Body of pancreas (tissue), 4 donors: ENCODE measurements around the gene NCR3LG1. TPM values are rescaled to one million over a fixed set of nuclear protein-coding genes. Genes with fewer than 3 reads are reported as not detected.

Experiments
- ATAC-seq: fragments of 150-250 bp; one replicate; pipeline ENCODE4 v1.9.1; 2016
- DNase-seq, 4 donors: peaks; one replicate each; pipeline ENCODE4 v3.0.0-alpha.2; 2019
- H3K27ac ChIP-seq, 4 donors: fragments of 200-600 bp; sonication (generic); 1 replicate in 3 of 4; 2 replicates in 1 of 4; pipeline versions ENCODE4 v1.5.1 to v1.6.1; 2016 to 2019; ENCODE audit warnings: mild to moderate bottlenecking in 1 of 4, mixed read lengths in 1 of 4, moderate library complexity in 1 of 4
- H3K27me3 ChIP-seq, 2 donors: fragments of 200-600 bp; sonication (generic); one replicate each; pipeline ENCODE4 v1.6.0; 2016; ENCODE audit warnings: mild to moderate bottlenecking in 1 of 2
- H3K36me3 ChIP-seq, 2 donors: fragments of 200-600 bp; sonication (generic); replicated peaks in 1 of 2; 2 replicates each; pipeline ENCODE4 v1.5.1; 2016; ENCODE audit warnings: low read depth in 2 of 2; ENCODE audit not compliant: insufficient read depth in 1 of 2
- H3K4me1 ChIP-seq: fragments of 200-600 bp; sonication (generic); one replicate; pipeline ENCODE4 v1.6.0; 2016
- H3K4me3 ChIP-seq, 2 donors: fragments of 200-600 bp; sonication (generic); 1 replicate in 1 of 2; 2 replicates in 1 of 2; pipeline ENCODE4 v1.5.1; 2016 to 2019
- H3K9me3 ChIP-seq, 3 donors: fragments of 200-600 bp; sonication (generic); 1 replicate in 2 of 3; 2 replicates in 1 of 3; pipeline ENCODE4 v1.5.1; 2016
- CTCF ChIP-seq, 7 experiments: fragments of 450-650 bp in 4 of 7; fragments of 200-600 bp in 3 of 7; sonication (generic) in 3 of 7; IDR thresholded peaks; one replicate each; pipeline ENCODE4 v1.5.1; 2016 to 2019; ENCODE audit warnings: antibody characterized with exemption in 7 of 7
- POLR2A ChIP-seq, 3 donors: fragments of 450-650 bp; IDR thresholded peaks; one replicate each; pipeline ENCODE4 v1.6.1; 2016; ENCODE audit warnings: antibody characterized with exemption in 3 of 3, mild to moderate bottlenecking in 2 of 3
- WGBS, 2 donors: methylation state at CpG; one replicate each; pipeline ENCODE4 v1.1.5; 2017; 5-methylcytosine and 5-hydroxymethylcytosine counted together
- intact Hi-C: fragments of 100-400 bp; cut with DNase I; formaldehyde crosslinking; loops from one replicate; pipeline ENCODE4 v1.15.1; 2023
- total RNA-seq, 2 donors: library from RNA; depleted of rRNA; stranded (reverse); fragments of >200 nt; gene quantifications; one replicate each; pipeline ENCODE4 v1.1.0, GENCODE V29; 2016

Gene NCR3LG1
- total RNA-seq, 2 donors from 2014 or later = under 0.01 to 2.6 TPM

- peaks cover 17% of the 10 kb centered on the region for H3K4me1 ChIP-seq
- no peaks in the 10 kb centered on the region for H3K36me3 ChIP-seq
- 90 to 92% methylated on average over 2 of the region's 2 CpGs for WGBS, 2 donors
- no peaks in the 10 kb centered on the region for H3K9me3 ChIP-seq
- H3K27ac ChIP-seq = no peak overlapping the region
- intact Hi-C loops = no loop called here
- no peaks in the 10 kb centered on the region for H3K27me3 ChIP-seq
- no peak overlapping the region for H3K4me3 ChIP-seq
- ATAC-seq (no peak), DNase-seq (peak in 1 of 4 donors; percentile 6)
- TF ChIP-seq POLR2A (IDR thresholded peaks at IDR 0.05) = no peak
- TF ChIP-seq CTCF (IDR thresholded peaks at IDR 0.05) = no peak
These were observed 49.7 kb downstream of the NCR3LG1 start for GRCh38 chr11:17401316-17401715.

- H3K27ac ChIP-seq = no peak overlapping the region
- TF ChIP-seq CTCF (IDR thresholded peaks at IDR 0.05) (no peak), POLR2A (IDR thresholded peaks at IDR 0.05) (no peak)
- no peak overlapping the region for H3K4me3 ChIP-seq
- H3K9me3 ChIP-seq = no peaks in the 10 kb centered on the region
- H3K4me1 ChIP-seq = peaks cover 22% of the 10 kb centered on the region
- DNase-seq (peak in 1 of 4 donors; percentile 5), ATAC-seq (no peak)
- 85 to 87% methylated on average over 8 of the region's 8 CpGs for WGBS, 2 donors
- no peaks in the 10 kb centered on the region for H3K27me3 ChIP-seq
- H3K36me3 ChIP-seq = no peaks in the 10 kb centered on the region
- intact Hi-C loops = no loop called here
These were observed 50.2 kb downstream of the NCR3LG1 start for GRCh38 chr11:17401841-17402240.

- TF ChIP-seq POLR2A (IDR thresholded peaks at IDR 0.05) (no peak), CTCF (IDR thresholded peaks at IDR 0.05) (no peak)
- intact Hi-C loops = no loop called here
- Histone ChIP-seq H3K27me3 (no peaks in the 10 kb centered on the region), H3K27ac (no peak overlapping the region), H3K4me1 (peaks cover 26% of the 10 kb centered on the region), H3K9me3 (no peaks in the 10 kb centered on the region), H3K36me3 (no peaks in the 10 kb centered on the region), H3K4me3 (no peak overlapping the region)
- DNase-seq = no peak
- WGBS, 2 donors = 91 to 94% methylated on average over 7 to 8 of the region's 8 CpGs
- no peak for ATAC-seq
These were observed 50.9 kb downstream of the NCR3LG1 start for GRCh38 chr11:17402486-17402885.

- TF ChIP-seq POLR2A (IDR thresholded peaks at IDR 0.05) = no peak
- no peak for TF ChIP-seq CTCF (IDR thresholded peaks at IDR 0.05)
- WGBS, 2 donors = 87 to 89% methylated on average over 18 of the region's 18 CpGs
- intact Hi-C loops = no loop called here
- Histone ChIP-seq H3K27ac (peak overlapping the region in 2 of 4 donors; percentile 83), H3K4me3 (no peak overlapping the region), H3K27me3 (no peaks in the 10 kb centered on the region), H3K4me1 (peaks cover 26% of the 10 kb centered on the region), H3K36me3 (no peaks in the 10 kb centered on the region), H3K9me3 (no peaks in the 10 kb centered on the region)
- ATAC-seq (no peak), DNase-seq (peak in 2 of 4 donors; percentile 33 to 44)
These were observed 52.6 kb downstream of the NCR3LG1 start for GRCh38 chr11:17403980-17404759.
